ENCODE results near the gene TEPSIN. TPM values are rescaled to one million over a fixed set of nuclear protein-coding genes. Genes with fewer than 3 reads are reported as not detected.
A peak's percentile ranks its signal among the peaks of the same experiment; 100 is the strongest.

Gene TEPSIN
- total and polyA plus RNA-seq, 2 donors (not counting 3 experiments of a cell fraction or from before 2014, with no cell fraction given): 41.6 to 45.3 TPM

- Histone ChIP-seq H3K4me3 (replicated peaks in 1 of 3; ENCODE audit: insufficient read depth in 1 of 3, low read depth in 1 of 3, low read length in 3 of 3) (peak overlapping the region in 2 of 3 experiments; percentile 10 to 32), H2AFZ (ENCODE audit: low read depth, low read length) (peak overlapping the region; percentile 97), H3K4me1 (ENCODE audit: control insufficient read depth, extremely low read depth, insufficient read depth, low read length) (peaks cover 14% of the 10 kb centered on the region), H3K27me3 (ENCODE audit: control insufficient read depth in 2 of 2, insufficient read depth in 2 of 2, low read length in 2 of 2) (no peaks in the 10 kb centered on the region), H3K79me2 (ENCODE audit: control insufficient read depth, insufficient read depth, low read length) (peaks cover 5% of the 10 kb centered on the region), H4K20me1 (replicated peaks; ENCODE audit: control insufficient read depth, extremely low read depth, insufficient read depth, low read length) (no peaks in the 10 kb centered on the region), H3K27ac (ENCODE audit: insufficient read depth, low read depth, low read length) (no peak overlapping the region), H3K36me3 (ENCODE audit: control insufficient read depth in 2 of 2, extremely low read depth in 1 of 2, insufficient read depth in 2 of 2, low read length in 2 of 2) (peaks cover 0 to 2% of the 10 kb centered on the region in 2 experiments), H3K9me3 (replicated peaks; ENCODE audit: control insufficient read depth, insufficient read depth, low read length) (no peaks in the 10 kb centered on the region), H3K9ac (replicated peaks; ENCODE audit: extremely low read depth, insufficient read depth, low read length) (no peak overlapping the region), H3K9me1 (replicated peaks; ENCODE audit: control insufficient read depth, extremely low read depth, insufficient read depth, low read length) (no peaks in the 10 kb centered on the region), H3K4me2 (ENCODE audit: insufficient read depth, low read length) (peak overlapping the region; percentile 76)
- intact Hi-C loops (cut with micrococcal nuclease) (loop anchor here (1.0 to 5.0 kb wide), 3 partner anchors 16 to 191 kb away; partner anchors contain the start of genes NDUFAF8 and TEPSIN), dilution Hi-C loops (cut with MboI; ENCODE audit: extremely low pct_ligation_motif_present, low sequenced_read_pairs) (no loop called here)
- ChIA-PET CTCF (interaction anchor here (0.9 to 1.0 kb wide), 2 partner anchors 15 to 81 kb away, joined by 3 to 5 read pairs; partner anchors contain the start of genes NDUFAF8 and TEPSIN), POLR2A (no interaction called here)
- no peak for TF ChIP-seq EZH2 (IDR thresholded peaks at IDR 0.05; ENCODE audit: borderline replicate concordance, low read depth, low read length, severe bottlenecking)
- TF ChIP-seq POLR2AphosphoS5 (IDR thresholded peaks at IDR 0.05; ENCODE audit: insufficient read depth, low read depth, low read length): no peak
- TF ChIP-seq MAX (IDR thresholded peaks at IDR 0.05; ENCODE audit: insufficient read depth, insufficient read length): no peak
- TF ChIP-seq FOS (IDR thresholded peaks at IDR 0.05; ENCODE audit: borderline replicate concordance, insufficient read depth, low read length): no peak
- TF ChIP-seq CTCF (IDR thresholded peaks at IDR 0.05; ENCODE audit: extremely low read depth in 1 of 2, insufficient read depth in 1 of 2, low read depth in 1 of 2, low read length in 2 of 2): no peak
- TF ChIP-seq JUN (IDR thresholded peaks at IDR 0.05; ENCODE audit: borderline replicate concordance, insufficient read depth, insufficient read length, low read depth): no peak
- TF ChIP-seq MYC (IDR thresholded peaks at IDR 0.05; ENCODE audit: low read depth, low read length): no peak
- no peak for TF ChIP-seq POLR2A (IDR thresholded peaks at IDR 0.05; ENCODE audit: low read depth, low read length)
- no peak for TF ChIP-seq GATA2 (IDR thresholded peaks at IDR 0.05; ENCODE audit: insufficient read depth, insufficient read length, low read depth, low read length)
- no TSS peak for BruUV-seq (replicated peaks)
- no peak for DNase-seq (ENCODE audit: low read depth, low spot score)
- peak; percentile 57 for FAIRE-seq
Observed at GRCh38 chr17:81223762-81224130, 15.1 kb downstream of the TEPSIN start.

All from endothelial cell of umbilical vein (primary cell).